Myocyte (in vitro differentiated cells): ENCODE results near the gene ROCK1. TPM values are rescaled to one million over a fixed set of nuclear protein-coding genes. Genes with fewer than 3 reads are reported as not detected.

Source experiments
- DNase-seq: peaks from one replicate; pipeline ENCODE4 v3.0.0-alpha.2; 2012; ENCODE audit warnings: low read depth
- total RNA-seq: library from RNA; depleted of rRNA; stranded (reverse); fragments of >200 nt; gene quantifications from 2 replicates; pipeline ENCODE4 v1.2.3, GENCODE V29; 2014

The ROCK1 gene
- total RNA-seq, 1 donor from 2014 or later, result 46.3 TPM

GRCh38 chr18:21109936-21110712 lies 1.5 kb downstream of the ROCK1 start:
- DNase-seq, result no peak

GRCh38 chr18:21105936-21106335 lies 5.7 kb downstream of the ROCK1 start:
- DNase-seq, result no peak

- DNase-seq, result no peak
Measured at GRCh38 chr18:21101172-21101571, 10.4 kb downstream of the ROCK1 start.

- no peak for DNase-seq
Measured at GRCh38 chr18:21100678-21101077, 10.9 kb downstream of the ROCK1 start.

- DNase-seq, result no peak
Measured at GRCh38 chr18:21100146-21100545, 11.5 kb downstream of the ROCK1 start.

- DNase-seq, result no peak
Measured at GRCh38 chr18:21099442-21099841, 12.2 kb downstream of the ROCK1 start.

- no peak for DNase-seq
Measured at GRCh38 chr18:21096760-21097159, 14.9 kb downstream of the ROCK1 start.

GRCh38 chr18:21093133-21093532 lies 18.5 kb downstream of the ROCK1 start:
- DNase-seq, result no peak

GRCh38 chr18:21090680-21091079 lies 20.9 kb downstream of the ROCK1 start:
- DNase-seq, result no peak

- no peak for DNase-seq
Measured at GRCh38 chr18:21085579-21086166, 25.9 kb downstream of the ROCK1 start.

- DNase-seq, result no peak
Measured at GRCh38 chr18:21084511-21085078, 27.0 kb downstream of the ROCK1 start.

- DNase-seq, result no peak
Measured at GRCh38 chr18:21083017-21083416, 28.6 kb downstream of the ROCK1 start.

GRCh38 chr18:21081426-21081825 lies 30.2 kb downstream of the ROCK1 start:
- no peak for DNase-seq

GRCh38 chr18:21080576-21080975 lies 31.0 kb downstream of the ROCK1 start:
- no peak for DNase-seq

- peak; percentile 8 for DNase-seq
Measured at GRCh38 chr18:21074336-21075323, 37.0 kb downstream of the ROCK1 start.

GRCh38 chr18:21073180-21073579 lies 38.4 kb downstream of the ROCK1 start:
- no peak for DNase-seq

- DNase-seq, result no peak
Measured at GRCh38 chr18:21071071-21071470, 40.5 kb downstream of the ROCK1 start.

- DNase-seq, result no peak
Measured at GRCh38 chr18:21069468-21069867, 42.1 kb downstream of the ROCK1 start.

- DNase-seq, result no peak
Measured at GRCh38 chr18:21064347-21064746, 47.3 kb downstream of the ROCK1 start.

- DNase-seq, result no peak
Measured at GRCh38 chr18:21063011-21063410, 48.6 kb downstream of the ROCK1 start.

- no peak for DNase-seq
Measured at GRCh38 chr18:21057112-21057511, 54.5 kb downstream of the ROCK1 start.
